Nephron progenitor cell (in vitro differentiated cells): ENCODE data around the gene KRT16.
"Not testable (repeated sequence)": the region's sequence is repeated elsewhere in the genome, so short reads cannot be mapped to it uniquely, and the experiment has no call there.

Experiments
- DNase-seq: peaks from one replicate; pipeline ENCODE4 v3.0.0; 2021
- H3K27ac Mint-ChIP-seq: 2 replicates; pipeline ENCODE4 v1.8.0; 2021; ENCODE audit warnings: mild to moderate bottlenecking, moderate library complexity, mixed read lengths
- H3K27me3 Mint-ChIP-seq: 2 replicates; pipeline ENCODE4 v1.8.0; 2021; ENCODE audit warnings: mild to moderate bottlenecking, low read depth, mixed read lengths; ENCODE audit not compliant: poor library complexity
- H3K36me3 Mint-ChIP-seq: 2 replicates; pipeline ENCODE4 v1.8.0; 2021; ENCODE audit warnings: low read depth, mixed read lengths
- H3K4me1 Mint-ChIP-seq: 2 replicates; pipeline ENCODE4 v1.8.0; 2021; ENCODE audit warnings: mixed read lengths
- H3K4me3 Mint-ChIP-seq: 2 replicates; pipeline ENCODE4 v1.8.0; 2021; ENCODE audit warnings: mild to moderate bottlenecking, moderate library complexity, mixed read lengths
- H3K9me3 Mint-ChIP-seq: 2 replicates; pipeline ENCODE4 v1.8.0; 2021; ENCODE audit warnings: mild to moderate bottlenecking, moderate library complexity, mixed read lengths
- CTCF ChIP-seq: fragments of 200-600 bp; sonication (generic); IDR thresholded peaks from 2 replicates; pipeline ENCODE4 v1.5.0; 2021; ENCODE audit warnings: antibody characterized with exemption

Gene KRT16

GRCh38 chr17:41629316-41629715 is 16.7 kb upstream of the KRT16 start:
- Mint-ChIP-seq H3K27ac (no peak overlapping the region), H3K36me3 (no peaks in the 10 kb centered on the region), H3K27me3 (peaks cover 6% of the 10 kb centered on the region), H3K4me1 (peaks cover 24% of the 10 kb centered on the region), H3K4me3 (no peak overlapping the region), H3K9me3 (no peaks in the 10 kb centered on the region)
- no peak for DNase-seq
- no peak for TF ChIP-seq CTCF

GRCh38 chr17:41628621-41629255 is 16.2 kb upstream of the KRT16 start:
- Mint-ChIP-seq H3K27ac (peak overlapping the region; percentile 29), H3K4me1 (peaks cover 24% of the 10 kb centered on the region)
- H3K9me3 Mint-ChIP-seq, DNase-seq, H3K36me3 Mint-ChIP-seq, H3K4me3 Mint-ChIP-seq, H3K27me3 Mint-ChIP-seq: not testable (repeated sequence)

GRCh38 chr17:41628073-41628370 is 15.5 kb upstream of the KRT16 start:
- not testable (repeated sequence) for H3K4me3 Mint-ChIP-seq, H3K9me3 Mint-ChIP-seq, DNase-seq, H3K27me3 Mint-ChIP-seq, H3K36me3 Mint-ChIP-seq, H3K27ac Mint-ChIP-seq
- H3K4me1 Mint-ChIP-seq: peaks cover 24% of the 10 kb centered on the region

GRCh38 chr17:41627316-41628072 is 14.9 kb upstream of the KRT16 start:
- DNase-seq: no peak
- Mint-ChIP-seq H3K27me3 (peaks cover 6% of the 10 kb centered on the region), H3K4me1 (peaks cover 24% of the 10 kb centered on the region), H3K36me3 (no peaks in the 10 kb centered on the region), H3K9me3 (no peaks in the 10 kb centered on the region), H3K4me3 (no peak overlapping the region), H3K27ac (peak overlapping the region; percentile 83)
- TF ChIP-seq CTCF: no peak

GRCh38 chr17:41626914-41627295 is 14.3 kb upstream of the KRT16 start:
- DNase-seq, H3K27me3 Mint-ChIP-seq, H3K27ac Mint-ChIP-seq, H3K9me3 Mint-ChIP-seq, H3K36me3 Mint-ChIP-seq, H3K4me3 Mint-ChIP-seq: not testable (repeated sequence)
- peaks cover 25% of the 10 kb centered on the region for H3K4me1 Mint-ChIP-seq

GRCh38 chr17:41626028-41626913 is 13.7 kb upstream of the KRT16 start:
- not testable (repeated sequence) for H3K9me3 Mint-ChIP-seq, DNase-seq, H3K27ac Mint-ChIP-seq, H3K36me3 Mint-ChIP-seq, H3K4me3 Mint-ChIP-seq, H3K27me3 Mint-ChIP-seq
- peaks cover 28% of the 10 kb centered on the region for H3K4me1 Mint-ChIP-seq

GRCh38 chr17:41625602-41626001 is 13.0 kb upstream of the KRT16 start:
- no peak overlapping the region for H3K4me3 Mint-ChIP-seq
- no peak for TF ChIP-seq CTCF
- DNase-seq: no peak
- peaks cover 6% of the 10 kb centered on the region for H3K27me3 Mint-ChIP-seq
- H3K27ac Mint-ChIP-seq: no peak overlapping the region
- no peaks in the 10 kb centered on the region for H3K9me3 Mint-ChIP-seq
- peaks cover 32% of the 10 kb centered on the region for H3K4me1 Mint-ChIP-seq
- H3K36me3 Mint-ChIP-seq: no peaks in the 10 kb centered on the region
